Adrenal gland (tissue), 5 donors: ENCODE data around the gene ETNK2.

Experiments
- POLR2A ChIP-seq, 2 donors: fragments of 450-650 bp; IDR thresholded peaks; one replicate each; pipeline ENCODE4 v1.6.1; 2017; ENCODE audit warnings: antibody characterized with exemption in 2 of 2, mild to moderate bottlenecking in 2 of 2, moderate library complexity in 1 of 2
- TF ChIP-seq, protein P1 (sequence below), 6 experiments: fragments of 450-650 bp in 4 of 6; fragments of 200-600 bp in 2 of 6; sonication (generic) in 1 of 6; IDR thresholded peaks; 1 replicate in 5 of 6; 2 replicates in 1 of 6; pipeline versions ENCODE4 v1.5.1 to v1.8.0; 2016 to 2021; ENCODE audit warnings: antibody characterized with exemption in 6 of 6, mild to moderate bottlenecking in 2 of 6, moderate library complexity in 1 of 6
- donor health status: DM: no; HTN: no; CAD: no.

DNA sequence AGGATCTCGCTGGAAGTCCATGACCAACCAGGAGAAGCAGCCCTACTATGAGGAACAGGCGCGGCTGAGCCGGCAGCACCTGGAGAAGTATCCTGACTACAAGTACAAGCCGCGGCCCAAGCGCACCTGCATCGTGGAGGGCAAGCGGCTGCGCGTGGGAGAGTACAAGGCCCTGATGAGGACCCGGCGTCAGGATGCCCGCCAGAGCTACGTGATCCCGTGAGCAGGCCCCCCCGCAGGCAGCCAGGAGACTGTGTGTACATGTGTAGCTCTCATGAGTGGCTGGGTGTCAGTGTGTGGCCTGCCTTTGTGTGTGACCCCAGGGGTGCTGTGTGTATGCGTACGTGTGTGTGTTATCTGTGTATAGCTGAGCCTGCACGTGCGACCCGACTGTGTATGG, 27.2 kb downstream of the ETNK2 start:
- TF ChIP-seq, protein P1, sequence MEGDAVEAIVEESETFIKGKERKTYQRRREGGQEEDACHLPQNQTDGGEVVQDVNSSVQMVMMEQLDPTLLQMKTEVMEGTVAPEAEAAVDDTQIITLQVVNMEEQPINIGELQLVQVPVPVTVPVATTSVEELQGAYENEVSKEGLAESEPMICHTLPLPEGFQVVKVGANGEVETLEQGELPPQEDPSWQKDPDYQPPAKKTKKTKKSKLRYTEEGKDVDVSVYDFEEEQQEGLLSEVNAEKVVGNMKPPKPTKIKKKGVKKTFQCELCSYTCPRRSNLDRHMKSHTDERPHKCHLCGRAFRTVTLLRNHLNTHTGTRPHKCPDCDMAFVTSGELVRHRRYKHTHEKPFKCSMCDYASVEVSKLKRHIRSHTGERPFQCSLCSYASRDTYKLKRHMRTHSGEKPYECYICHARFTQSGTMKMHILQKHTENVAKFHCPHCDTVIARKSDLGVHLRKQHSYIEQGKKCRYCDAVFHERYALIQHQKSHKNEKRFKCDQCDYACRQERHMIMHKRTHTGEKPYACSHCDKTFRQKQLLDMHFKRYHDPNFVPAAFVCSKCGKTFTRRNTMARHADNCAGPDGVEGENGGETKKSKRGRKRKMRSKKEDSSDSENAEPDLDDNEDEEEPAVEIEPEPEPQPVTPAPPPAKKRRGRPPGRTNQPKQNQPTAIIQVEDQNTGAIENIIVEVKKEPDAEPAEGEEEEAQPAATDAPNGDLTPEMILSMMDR (IDR thresholded peaks at IDR 0.05): no peak
- TF ChIP-seq POLR2A (IDR thresholded peaks at IDR 0.05): no peak
